Measurements from ENCODE around the gene SEM1. TPM values are rescaled to one million over a fixed set of nuclear protein-coding genes. Genes with fewer than 3 reads are reported as not detected.

The SEM1 gene
- total and polyA plus RNA-seq, 2 experiments from 2014 or later: 26.8 to 288 TPM

DNA sequence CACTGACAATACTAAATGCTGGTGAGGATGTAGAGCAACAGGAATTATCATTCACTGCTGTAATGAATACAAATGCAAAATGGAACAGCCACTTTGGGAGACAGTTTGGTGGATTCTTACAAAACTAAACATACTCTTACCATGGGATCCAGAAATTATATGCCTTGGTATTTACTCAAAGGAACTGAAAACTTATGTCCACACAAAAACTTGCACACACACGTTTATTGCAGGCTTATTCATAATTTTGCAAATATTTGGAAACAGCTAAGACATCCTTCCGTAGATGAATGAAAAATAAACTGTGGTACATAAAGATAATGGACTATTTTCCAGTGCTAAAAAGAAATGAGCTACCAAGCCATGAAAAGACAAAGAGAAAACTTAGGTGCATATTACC lies 69.6 kb downstream of the SEM1 start:
- no peak overlapping the region for H3K27ac ChIP-seq
- no peak overlapping the region for H2AFZ ChIP-seq
- H3K4me2 ChIP-seq: no peak overlapping the region
- H3K36me3 ChIP-seq (replicated peaks; ENCODE audit: insufficient read depth, low read depth): no peaks in the 10 kb centered on the region
- no peaks in the 10 kb centered on the region for H3K4me1 ChIP-seq (ENCODE audit: insufficient read depth)
- WGBS (ENCODE audit: low lambda C conversion rate, missing lambda C conversion rate): 89% methylated on average over 2 of the region's 2 CpGs
- H4K20me1 ChIP-seq (ENCODE audit: insufficient read depth, poor library complexity, severe bottlenecking): no peaks in the 10 kb centered on the region
- no peak for TF ChIP-seq EZH2 (IDR thresholded peaks at IDR 0.05; ENCODE audit: borderline replicate concordance)
- TF ChIP-seq EZH2phosphoT487 (IDR thresholded peaks at IDR 0.05; ENCODE audit: low read depth, severe bottlenecking, unreplicated experiment): no peak
- TF ChIP-seq, protein P1, sequence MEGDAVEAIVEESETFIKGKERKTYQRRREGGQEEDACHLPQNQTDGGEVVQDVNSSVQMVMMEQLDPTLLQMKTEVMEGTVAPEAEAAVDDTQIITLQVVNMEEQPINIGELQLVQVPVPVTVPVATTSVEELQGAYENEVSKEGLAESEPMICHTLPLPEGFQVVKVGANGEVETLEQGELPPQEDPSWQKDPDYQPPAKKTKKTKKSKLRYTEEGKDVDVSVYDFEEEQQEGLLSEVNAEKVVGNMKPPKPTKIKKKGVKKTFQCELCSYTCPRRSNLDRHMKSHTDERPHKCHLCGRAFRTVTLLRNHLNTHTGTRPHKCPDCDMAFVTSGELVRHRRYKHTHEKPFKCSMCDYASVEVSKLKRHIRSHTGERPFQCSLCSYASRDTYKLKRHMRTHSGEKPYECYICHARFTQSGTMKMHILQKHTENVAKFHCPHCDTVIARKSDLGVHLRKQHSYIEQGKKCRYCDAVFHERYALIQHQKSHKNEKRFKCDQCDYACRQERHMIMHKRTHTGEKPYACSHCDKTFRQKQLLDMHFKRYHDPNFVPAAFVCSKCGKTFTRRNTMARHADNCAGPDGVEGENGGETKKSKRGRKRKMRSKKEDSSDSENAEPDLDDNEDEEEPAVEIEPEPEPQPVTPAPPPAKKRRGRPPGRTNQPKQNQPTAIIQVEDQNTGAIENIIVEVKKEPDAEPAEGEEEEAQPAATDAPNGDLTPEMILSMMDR (IDR thresholded peaks at IDR 0.05; ENCODE audit: poor library complexity): no peak
- no peaks in the 10 kb centered on the region for H3K9me2 ChIP-seq (replicated peaks; ENCODE audit: insufficient read depth)
- no peaks in the 10 kb centered on the region for H3K79me2 ChIP-seq
- no peak overlapping the region for H3K4me3 ChIP-seq
- no peak for DNase-seq (ENCODE audit: low spot score)
- H3K9me3 ChIP-seq (ENCODE audit: low read depth): no peaks in the 10 kb centered on the region
- H3K27me3 ChIP-seq: no peaks in the 10 kb centered on the region
